OCI-LY7 (cell line): ENCODE measurements around the gene SPATA13. TPM values are rescaled to one million over a fixed set of nuclear protein-coding genes. Genes with fewer than 3 reads are reported as not detected.

Source experiments
- BruUV-seq: library from RNA; stranded (reverse); fragments of 400-500 nt; replicated peaks from 2 replicates; lab custom pipeline; 2021; lab: Mats Ljungman, UMichigan
- CTCF ChIA-PET: fragments of 300-600 bp; sonication (Branson Sonifier 250); formaldehyde crosslinking; loops from one replicate; lab custom pipeline; 2022; ENCODE audit warnings: antibody characterized with exemption; ENCODE audit not compliant: unreplicated experiment; lab: Charles Lee
- POLR2A ChIA-PET: fragments of 300-600 bp; sonication (Branson Sonifier 250); formaldehyde crosslinking; loops from one replicate; lab custom pipeline; 2022; ENCODE audit warnings: antibody characterized with exemption; lab: Charles Lee
- DNase-seq: peaks from one replicate; pipeline ENCODE4 v3.0.0-alpha.2; 2015; ENCODE audit warnings: low spot score
- H2AFZ ChIP-seq: fragments of 200-600 bp; sonication (generic), shearing (Covaris generic); 2 replicates; pipeline ENCODE4 v1.6.1; 2014; ENCODE audit warnings: mild to moderate bottlenecking, antibody characterized with exemption, low read length, moderate library complexity
- H3K27ac ChIP-seq: fragments of 200-600 bp; sonication (generic); 2 replicates; pipeline ENCODE4 v1.5.1; 2014; ENCODE audit warnings: mixed run types, low read depth, mild to moderate bottlenecking, moderate library complexity, low read length, inconsistent platforms; ENCODE audit not compliant: poor library complexity, severe bottlenecking
- H3K36me3 ChIP-seq: fragments of 200-600 bp; sonication (generic); 2 replicates; pipeline ENCODE4 v1.6.1; 2014; ENCODE audit warnings: mild to moderate bottlenecking, antibody characterized with exemption, low read length, moderate library complexity, mixed read lengths; ENCODE audit not compliant: insufficient read depth
- H3K4me1 ChIP-seq: fragments of 200-600 bp; sonication (generic); 2 replicates; pipeline ENCODE4 v1.5.1; 2014; ENCODE audit warnings: mild to moderate bottlenecking, low read length; ENCODE audit not compliant: insufficient read depth, poor library complexity, severe bottlenecking
- H3K4me2 ChIP-seq: fragments of 200-600 bp; sonication (generic); 2 replicates; pipeline ENCODE4 v1.6.1; 2014; ENCODE audit warnings: mild to moderate bottlenecking, low read length
- H3K4me3 ChIP-seq: fragments of 200-600 bp; sonication (generic); 2 replicates; pipeline ENCODE4 v1.5.1; 2014; ENCODE audit warnings: mild to moderate bottlenecking, low read depth, low read length; ENCODE audit not compliant: poor library complexity, severe bottlenecking
- H3K79me2 ChIP-seq: fragments of 200-600 bp; sonication (generic); 2 replicates; pipeline ENCODE4 v1.6.1; 2016; ENCODE audit warnings: low read depth, mild to moderate bottlenecking, low read length, moderate library complexity, mixed read lengths; ENCODE audit not compliant: insufficient read depth
- H3K9me2 ChIP-seq: fragments of 200-600 bp; sonication (generic); 2 replicates; pipeline ENCODE4 v1.6.1; 2016; ENCODE audit warnings: mild to moderate bottlenecking, low read length, mixed read lengths; ENCODE audit not compliant: insufficient read depth
- H3K9me3 ChIP-seq: fragments of 200-600 bp; sonication (generic); 2 replicates; pipeline ENCODE4 v1.6.1; 2014; ENCODE audit warnings: mild to moderate bottlenecking, mixed run types, low read length, mixed read lengths
- H4K20me1 ChIP-seq: fragments of 200-600 bp; sonication (generic); 2 replicates; pipeline ENCODE4 v1.6.1; 2014; ENCODE audit warnings: mild to moderate bottlenecking, antibody characterized with exemption, low read length, moderate library complexity, mixed read lengths; ENCODE audit not compliant: insufficient read depth
- EZH2phosphoT487 ChIP-seq: fragments of 200-600 bp; sonication (generic); IDR thresholded peaks from 2 replicates; pipeline ENCODE4 v1.6.1; 2018; ENCODE audit warnings: low read depth, borderline replicate concordance, mild to moderate bottlenecking, mixed run types, antibody characterized with exemption, low read length, moderate library complexity, mixed read lengths
- intact Hi-C: fragments of 100-400 bp; cut with micrococcal nuclease; formaldehyde crosslinking; loops from one replicate; pipeline ENCODE4 v1.10.0; 2022; ENCODE audit not compliant: unreplicated experiment
- total RNA-seq, 2 experiments: library from RNA; depleted of rRNA in 1 of 2; stranded (reverse); fragments of >200 nt in 1 of 2; shearing (Covaris generic) in 1 of 2; gene quantifications; 2 replicates each; pipeline ENCODE4 v1.2.3, GENCODE V29; 2014 to 2022
- TF ChIP-seq, protein P1 (sequence below): fragments of 200-600 bp; sonication (generic); conservative IDR thresholded peaks from 2 replicates; pipeline ENCODE4 v1.5.1; 2014; ENCODE audit warnings: mild to moderate bottlenecking, antibody characterized with exemption, low read length, moderate library complexity, mixed read lengths

SPATA13 gene
- total RNA-seq, 2 experiments from 2014 or later = 3.8 to 32.4 TPM

DNA sequence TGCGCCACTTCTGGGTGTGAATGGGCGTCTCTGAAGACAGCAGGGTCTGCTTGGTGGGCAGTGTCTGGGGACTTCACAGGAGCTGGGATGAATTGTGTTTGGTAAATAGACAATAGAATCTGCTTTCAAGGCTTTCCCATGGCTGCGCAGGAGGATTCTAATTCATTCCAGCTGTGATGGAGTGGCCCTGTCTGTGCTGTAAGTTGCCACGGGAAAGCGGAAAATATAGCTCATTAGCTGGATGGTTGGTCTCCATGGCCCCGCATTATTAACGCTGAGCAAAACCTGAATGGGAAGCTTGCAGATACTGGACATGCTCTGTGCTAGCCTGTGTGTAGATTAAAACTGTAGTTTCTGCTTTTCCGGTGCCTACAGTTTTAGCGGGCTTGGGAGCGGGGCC, 133.2 kb downstream of the SPATA13 start:
- no peak for TF ChIP-seq EZH2phosphoT487
- TF ChIP-seq, protein P1, sequence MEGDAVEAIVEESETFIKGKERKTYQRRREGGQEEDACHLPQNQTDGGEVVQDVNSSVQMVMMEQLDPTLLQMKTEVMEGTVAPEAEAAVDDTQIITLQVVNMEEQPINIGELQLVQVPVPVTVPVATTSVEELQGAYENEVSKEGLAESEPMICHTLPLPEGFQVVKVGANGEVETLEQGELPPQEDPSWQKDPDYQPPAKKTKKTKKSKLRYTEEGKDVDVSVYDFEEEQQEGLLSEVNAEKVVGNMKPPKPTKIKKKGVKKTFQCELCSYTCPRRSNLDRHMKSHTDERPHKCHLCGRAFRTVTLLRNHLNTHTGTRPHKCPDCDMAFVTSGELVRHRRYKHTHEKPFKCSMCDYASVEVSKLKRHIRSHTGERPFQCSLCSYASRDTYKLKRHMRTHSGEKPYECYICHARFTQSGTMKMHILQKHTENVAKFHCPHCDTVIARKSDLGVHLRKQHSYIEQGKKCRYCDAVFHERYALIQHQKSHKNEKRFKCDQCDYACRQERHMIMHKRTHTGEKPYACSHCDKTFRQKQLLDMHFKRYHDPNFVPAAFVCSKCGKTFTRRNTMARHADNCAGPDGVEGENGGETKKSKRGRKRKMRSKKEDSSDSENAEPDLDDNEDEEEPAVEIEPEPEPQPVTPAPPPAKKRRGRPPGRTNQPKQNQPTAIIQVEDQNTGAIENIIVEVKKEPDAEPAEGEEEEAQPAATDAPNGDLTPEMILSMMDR = no peak
- POLR2A ChIA-PET = no interaction called here
- CTCF ChIA-PET = no interaction called here
- Histone ChIP-seq H3K79me2 (no peaks in the 10 kb centered on the region), H3K9me2 (no peaks in the 10 kb centered on the region), H4K20me1 (no peaks in the 10 kb centered on the region), H3K4me1 (no peaks in the 10 kb centered on the region), H3K36me3 (no peaks in the 10 kb centered on the region), H3K4me2 (no peak overlapping the region), H3K27ac (no peak overlapping the region), H2AFZ (no peak overlapping the region), H3K4me3 (no peak overlapping the region), H3K9me3 (no peaks in the 10 kb centered on the region)
- DNase-seq = no peak
- intact Hi-C loops = no loop called here
- BruUV-seq = no TSS peak

DNA sequence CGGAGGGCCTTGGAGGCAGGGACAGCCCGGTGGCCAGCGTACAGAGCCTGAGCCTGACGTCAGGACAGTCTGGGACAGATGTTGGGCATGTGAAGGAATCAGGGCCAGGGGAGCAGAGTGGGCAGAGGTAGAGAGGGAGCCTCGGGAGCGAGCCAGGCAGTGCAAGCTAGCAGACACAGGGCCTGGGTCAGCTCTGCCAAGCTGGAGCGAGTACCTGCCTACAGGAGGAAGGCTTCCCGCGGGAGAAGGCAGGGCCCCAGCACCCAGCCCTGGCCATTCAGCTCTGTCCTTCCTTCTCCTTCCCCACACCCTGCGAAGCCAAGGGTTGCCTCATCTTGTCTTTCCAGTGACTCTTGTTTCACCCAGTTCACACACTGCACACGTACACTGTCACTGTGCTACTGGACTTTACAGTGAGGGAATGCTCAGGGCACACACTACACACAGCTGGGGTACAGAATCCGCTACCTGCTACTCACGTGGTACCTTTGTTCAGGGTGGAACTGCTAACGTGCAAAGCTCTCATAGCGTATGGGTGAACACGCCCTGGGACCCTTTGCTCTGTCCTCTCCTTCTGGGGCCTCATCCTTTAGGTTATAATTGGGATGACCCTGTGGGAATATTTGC, 139.1 kb downstream of the SPATA13 start:
- POLR2A ChIA-PET = no interaction called here
- Histone ChIP-seq H3K27ac (no peak overlapping the region), H3K79me2 (no peaks in the 10 kb centered on the region), H4K20me1 (no peaks in the 10 kb centered on the region), H3K4me1 (no peaks in the 10 kb centered on the region), H3K36me3 (no peaks in the 10 kb centered on the region), H3K4me2 (no peak overlapping the region), H2AFZ (no peak overlapping the region), H3K4me3 (no peak overlapping the region), H3K9me2 (no peaks in the 10 kb centered on the region), H3K9me3 (no peaks in the 10 kb centered on the region)
- no TSS peak for BruUV-seq
- TF ChIP-seq, protein P1 = no peak
- no peak for TF ChIP-seq EZH2phosphoT487
- intact Hi-C loops = no loop called here
- DNase-seq = no peak
- CTCF ChIA-PET = no interaction called here

DNA sequence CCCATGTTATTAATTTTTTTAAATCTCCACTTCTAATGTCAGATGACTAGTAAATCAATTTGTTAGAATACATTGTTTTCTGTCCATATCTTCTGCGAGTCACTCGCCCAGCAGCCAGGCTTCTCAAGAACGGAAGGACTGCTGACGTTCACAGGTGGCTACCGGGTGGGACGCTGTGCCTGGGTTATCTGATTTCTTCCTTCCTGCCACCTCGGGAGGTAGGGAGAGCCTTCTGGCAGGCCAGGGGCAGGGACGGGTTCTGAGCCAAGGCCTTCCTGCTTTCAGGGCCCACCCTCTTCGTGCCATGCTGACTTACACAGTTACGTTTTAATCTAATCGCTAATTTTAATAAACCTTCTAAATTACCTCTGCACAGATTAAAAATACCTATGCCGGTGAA, 140.9 kb downstream of the SPATA13 start:
- no peaks in the 10 kb centered on the region for H3K4me1 ChIP-seq
- H3K9me3 ChIP-seq = no peaks in the 10 kb centered on the region
- no peak overlapping the region for H3K27ac ChIP-seq
- no peak for TF ChIP-seq EZH2phosphoT487
- TF ChIP-seq, protein P1 = no peak
- ChIA-PET CTCF (no interaction called here), POLR2A (no interaction called here)
- intact Hi-C loops = no loop called here
- H3K36me3 ChIP-seq = no peaks in the 10 kb centered on the region
- H3K4me3 ChIP-seq = no peak overlapping the region
- H3K9me2 ChIP-seq = no peaks in the 10 kb centered on the region
- no TSS peak for BruUV-seq
- H3K4me2 ChIP-seq = no peak overlapping the region
- H2AFZ ChIP-seq = no peak overlapping the region
- no peaks in the 10 kb centered on the region for H4K20me1 ChIP-seq
- H3K79me2 ChIP-seq = no peaks in the 10 kb centered on the region
- DNase-seq = no peak
